GM12878 (cell line): ENCODE results near the gene CABLES1. TPM values are rescaled to one million over a fixed set of nuclear protein-coding genes. Genes with fewer than 3 reads are reported as not detected.

Experiments
- ATAC-seq: fragments of 200-7000 bp; cut with Tn5 transposase; 3 replicates; pipeline ENCODE4 v1.9.1; 2020; ENCODE audit warnings: mild to moderate bottlenecking, moderate library complexity
- BruUV-seq: library from RNA; stranded (reverse); fragments of 400-500 nt; replicated peaks from 2 replicates; lab custom pipeline; 2021; lab: Mats Ljungman, UMichigan
- CTCF ChIA-PET: fragments of 300-600 bp; sonication (Branson Sonifier 250); formaldehyde crosslinking; extraction: SDS; loops from one replicate; lab custom pipeline; 2021; ENCODE audit warnings: inconsistent platforms; lab: Yijun Ruan, JAX
- POLR2A ChIA-PET: fragments of 350-600 bp; formaldehyde crosslinking; extraction: SDS; loops from one replicate; lab custom pipeline; 2021; ENCODE audit warnings: inconsistent platforms; lab: Charles Lee
- RAD21 ChIA-PET: fragments of 300-600 bp; sonication (Branson Sonifier 250); formaldehyde crosslinking; loops from one replicate; lab custom pipeline; 2023; ENCODE audit warnings: antibody characterized with exemption; ENCODE audit not compliant: unreplicated experiment; lab: Charles Lee
- SMC1A ChIA-PET: fragments of 300-600 bp; sonication (Branson Sonifier 250); formaldehyde crosslinking; loops from one replicate; lab custom pipeline; 2023; ENCODE audit not compliant: unreplicated experiment, uncharacterized antibody; lab: Charles Lee
- DNase-seq: peaks from one replicate; pipeline ENCODE4 v3.0.0-alpha.2; 2011; ENCODE audit warnings: low read depth, low spot score
- FAIRE-seq: peaks from 3 replicates; lab custom pipeline; 2011; peaks lifted over from hg19 to GRCh38; lab: Jason Lieb, UNC
- H2AFZ ChIP-seq: 2 replicates; pipeline ENCODE4 v1.6.0; 2011; ENCODE audit warnings: low read depth, low read length, control low read depth; ENCODE audit not compliant: control insufficient read depth
- H3K27ac ChIP-seq: 2 replicates; pipeline ENCODE4 v1.5.1; 2011; ENCODE audit warnings: control low read depth; ENCODE audit not compliant: control insufficient read depth, insufficient read depth
- H3K27me3 ChIP-seq, 2 experiments: replicated peaks in 1 of 2; 2 replicates each; pipeline versions ENCODE4 v1.6.0 to v1.6.1; 2011; ENCODE audit warnings: low read length in 1 of 2; ENCODE audit not compliant: control insufficient read depth in 2 of 2, insufficient read depth in 2 of 2
- H3K36me3 ChIP-seq, 2 experiments: 2 replicates each; pipeline ENCODE4 v1.5.1; 2011; ENCODE audit warnings: low read length in 1 of 2; ENCODE audit not compliant: control insufficient read depth in 2 of 2, insufficient read depth in 2 of 2
- H3K4me1 ChIP-seq: 2 replicates; pipeline ENCODE4 v1.6.1; 2011; ENCODE audit warnings: mild to moderate bottlenecking, low read length, moderate library complexity, mixed read lengths; ENCODE audit not compliant: control insufficient read depth, insufficient read depth
- H3K4me2 ChIP-seq: 2 replicates; pipeline ENCODE4 v1.6.0; 2011; ENCODE audit warnings: control low read depth; ENCODE audit not compliant: control insufficient read depth, insufficient read depth
- H3K4me3 ChIP-seq: fragments of 200-600 bp; sonication (generic); 2 replicates; pipeline ENCODE4 v1.5.1; 2016
- H3K79me2 ChIP-seq: 2 replicates; pipeline ENCODE4 v1.6.0; 2011; ENCODE audit warnings: low read length; ENCODE audit not compliant: control insufficient read depth, insufficient read depth
- H3K9ac ChIP-seq: 2 replicates; pipeline ENCODE4 v1.8.0; 2011; ENCODE audit warnings: low read length, control low read depth, mixed read lengths; ENCODE audit not compliant: control insufficient read depth, insufficient read depth
- H3K9me3 ChIP-seq: replicated peaks from 3 replicates; pipeline ENCODE4 v1.5.1; 2011; ENCODE audit warnings: mild to moderate bottlenecking, low read length; ENCODE audit not compliant: control insufficient read depth, insufficient read depth
- H4K20me1 ChIP-seq: 2 replicates; pipeline ENCODE4 v1.6.0; 2011; ENCODE audit not compliant: control insufficient read depth, insufficient read depth
- ELK1 ChIP-seq: IDR thresholded peaks from 2 replicates; pipeline ENCODE4 v1.6.1; 2012; ENCODE audit warnings: low read depth, low read length, improper control_type of control experiment
- ESRRA ChIP-seq: IDR thresholded peaks from 2 replicates; pipeline ENCODE4 v1.6.1; 2012; ENCODE audit warnings: mild to moderate bottlenecking, low read length, improper control_type of control experiment
- FOXM1 ChIP-seq: IDR thresholded peaks from 2 replicates; pipeline ENCODE4 v1.6.1; 2012; ENCODE audit warnings: low read depth, mild to moderate bottlenecking, inconsistent platforms, low read length, moderate library complexity
- IKZF1 ChIP-seq: fragments of 450-650 bp; conservative IDR thresholded peaks from 2 replicates; pipeline ENCODE4 v1.6.1; 2017; ENCODE audit warnings: antibody characterized with exemption, mild to moderate bottlenecking
- MTA2 ChIP-seq: fragments of 450-650 bp; IDR thresholded peaks from 2 replicates; pipeline ENCODE4 v1.6.1; 2016; ENCODE audit warnings: low read depth, mild to moderate bottlenecking, moderate library complexity
- PAX8 ChIP-seq: fragments of 450-650 bp; IDR thresholded peaks from 2 replicates; pipeline ENCODE4 v1.6.1; 2017; ENCODE audit warnings: mild to moderate bottlenecking, moderate library complexity
- RB1 ChIP-seq: fragments of 450-650 bp; formaldehyde crosslinking; IDR thresholded peaks from 2 replicates; pipeline ENCODE4 v1.6.1; 2017; ENCODE audit warnings: mild to moderate bottlenecking, borderline replicate concordance
- SPI1 ChIP-seq: IDR thresholded peaks from 2 replicates; pipeline ENCODE4 v1.6.1; 2011; ENCODE audit warnings: low read depth, mild to moderate bottlenecking, low read length, moderate library complexity, borderline replicate concordance; ENCODE audit not compliant: insufficient read depth
- ZBTB33 ChIP-seq: fragments of 450-650 bp; IDR thresholded peaks from 2 replicates; pipeline ENCODE4 v1.6.1; 2017; ENCODE audit warnings: mild to moderate bottlenecking
- ZBTB40 ChIP-seq: fragments of 450-650 bp; IDR thresholded peaks from 2 replicates; pipeline ENCODE4 v1.6.1; 2016; ENCODE audit warnings: mild to moderate bottlenecking, moderate library complexity, borderline replicate concordance
- ZNF207 ChIP-seq: fragments of 450-650 bp; IDR thresholded peaks from 2 replicates; pipeline ENCODE4 v1.6.1; 2014; ENCODE audit warnings: antibody characterized with exemption, mild to moderate bottlenecking, borderline replicate concordance
- ZNF384 ChIP-seq: IDR thresholded peaks from 2 replicates; pipeline ENCODE4 v1.6.1; 2012; ENCODE audit warnings: low read depth, mild to moderate bottlenecking, low read length, improper control_type of control experiment, borderline replicate concordance
- WGBS: methylation state at CpG from one replicate; pipeline ENCODE4 v1.1.6; 2016; ENCODE audit warnings: low lambda C conversion rate; ENCODE audit not compliant: insufficient replicate concordance, insufficient coverage; ENCODE audit errors: missing lambda C conversion rate; 5-methylcytosine and 5-hydroxymethylcytosine counted together
- in situ Hi-C: fragments of 300-500 bp; cut with MboI; formaldehyde crosslinking; loops from 9 replicates; pipeline ENCODE4 v1.14.3; 2018; ENCODE audit warnings: mixed read lengths
- intact Hi-C: fragments of 100-400 bp; cut with micrococcal nuclease; formaldehyde crosslinking; loops from one replicate; pipeline ENCODE4 v1.14.2; 2022; ENCODE audit not compliant: unreplicated experiment
- polyA plus RNA-seq, 11 experiments: library from polyadenylated mRNA; depleted of rRNA in 4 of 11; unstranded in 6 of 11; stranded (reverse) in 5 of 11; fragments of >200 nt; fragmentation: Nextera tagmentation in 4 of 11; fragmentation: Illumina TruSeq in 1 of 11; extraction: Ambion mirVana in 4 of 11; extraction: Trizol in 1 of 11; gene quantifications; 1 replicate in 1 of 11; 2 replicates in 10 of 11; pipeline versions ENCODE4 v1.2.1 to v1.2.3, GENCODE V29; 2011 to 2016; ENCODE audit warnings: inconsistent platforms in 2 of 11, missing spikeins in 2 of 11, low read depth in 1 of 11
- total RNA-seq, 4 experiments: library from RNA; depleted of rRNA in 3 of 4; stranded (reverse); fragments of >200 nt in 3 of 4; fragmentation: Illumina TruSeq in 1 of 4; extraction: Trizol in 1 of 4; gene quantifications; 2 replicates each; pipeline versions ENCODE4 v1.2.1 to v1.2.3, GENCODE V29; 2013 to 2021

Gene CABLES1
- total and polyA plus RNA-seq, 10 of the 15 experiments (the other 5 are each of a cell fraction or from before 2014, with no cell fraction given): 2.9 to 27.2 (median 8.2) TPM

GRCh38 chr18:23208600-23208999 is 73.3 kb downstream of the CABLES1 start:
- intact Hi-C loops: no loop called here
- FAIRE-seq: no peak
- H4K20me1 ChIP-seq: no peaks in the 10 kb centered on the region
- no TSS peak for BruUV-seq
- CTCF ChIA-PET: interaction anchor here (1.0 to 4.9 kb wide), 7 partner anchors 9 to 110 kb away, joined by 3 to 58 read pairs (median 5); no protein-coding TSS in a partner anchor
- H3K9ac ChIP-seq: no peak overlapping the region
- no peaks in the 10 kb centered on the region for H3K27me3 ChIP-seq
- H3K79me2 ChIP-seq: no peaks in the 10 kb centered on the region
- in situ Hi-C loops: no loop called here
- no peak overlapping the region for H3K4me2 ChIP-seq
- no peak overlapping the region for H3K4me3 ChIP-seq
- RAD21 ChIA-PET: interaction anchor here (2.2 kb wide), 1 partner anchor 15 kb away, joined by 10 read pairs; no protein-coding TSS in a partner anchor
- POLR2A ChIA-PET: no interaction called here
- peaks cover 9 to 11% of the 10 kb centered on the region in 2 experiments; a peak in 3 of 4 replicates for H3K36me3 ChIP-seq
- WGBS: 100% methylated on average over 3 of the region's 3 CpGs
- H3K9me3 ChIP-seq: peaks cover 6% of the 10 kb centered on the region; the same call in 2 of the 3 replicates
- no peak for ATAC-seq
- H3K27ac ChIP-seq: no peak overlapping the region
- TF ChIP-seq IKZF1 (no peak), SPI1 (no peak), PAX8 (no peak), ZNF207 (no peak), ESRRA (no peak), ZBTB33 (no peak), FOXM1 (no peak), MTA2 (no peak), ZBTB40 (no peak), RB1 (no peak), ELK1 (no peak), ZNF384 (no peak)
- no peak overlapping the region for H2AFZ ChIP-seq
- no peaks in the 10 kb centered on the region for H3K4me1 ChIP-seq
- no peak for DNase-seq
- SMC1A ChIA-PET: interaction anchor here (1.9 kb wide), 1 partner anchor 13 kb away, joined by 6 read pairs; no protein-coding TSS in a partner anchor
